PC-3 (cell line): ENCODE data around the gene C3. TPM values are rescaled to one million over a fixed set of nuclear protein-coding genes. Genes with fewer than 3 reads are reported as not detected.

Source experiments
- ATAC-seq: fragments of 200-7000 bp; cut with Tn5 transposase; 2 replicates; pipeline ENCODE4 v1.9.1; 2020; ENCODE audit warnings: mild to moderate bottlenecking, moderate library complexity
- BruUV-seq: library from RNA; stranded (reverse); fragments of 400-500 nt; replicated peaks from 2 replicates; lab custom pipeline; 2021; lab: Mats Ljungman, UMichigan
- CTCF ChIA-PET: fragments of 300-600 bp; sonication (Branson Sonifier 250); formaldehyde crosslinking; loops from one replicate; lab custom pipeline; 2022; ENCODE audit warnings: antibody characterized with exemption; lab: Charles Lee
- POLR2A ChIA-PET: fragments of 300-600 bp; sonication (Branson Sonifier 250); formaldehyde crosslinking; loops from one replicate; lab custom pipeline; 2022; ENCODE audit warnings: antibody characterized with exemption; ENCODE audit not compliant: unreplicated experiment; lab: Charles Lee
- DNase-seq: peaks from one replicate; pipeline ENCODE4 v3.0.0-alpha.2; 2015
- H2AFZ ChIP-seq: fragments of 300-600 bp; sonication (generic); 2 replicates; pipeline ENCODE4 v1.6.0; 2016; ENCODE audit warnings: antibody characterized with exemption, low read length
- H3F3A ChIP-seq: fragments of 300-600 bp; sonication (generic); one replicate; pipeline ENCODE4 v1.6.0; 2017; ENCODE audit warnings: antibody characterized with exemption, low read length, control low read depth, mild to moderate bottlenecking; ENCODE audit not compliant: unreplicated experiment
- H3K27ac ChIP-seq: fragments of 300-600 bp; sonication (generic); 2 replicates; pipeline ENCODE4 v1.5.1; 2016; ENCODE audit warnings: mild to moderate bottlenecking, low read length
- H3K27me3 ChIP-seq: fragments of 300-600 bp; sonication (generic); 2 replicates; pipeline ENCODE4 v1.6.1; 2016; ENCODE audit warnings: low read length, mixed read lengths
- H3K36me3 ChIP-seq: fragments of 300-600 bp; sonication (generic); 2 replicates; pipeline ENCODE4 v1.6.1; 2016; ENCODE audit warnings: low read depth, mixed run types, low read length, mixed read lengths
- H3K4me1 ChIP-seq: fragments of 300-600 bp; sonication (generic); 2 replicates; pipeline ENCODE4 v1.5.1; 2016; ENCODE audit warnings: low read length; ENCODE audit not compliant: insufficient read depth
- H3K4me2 ChIP-seq: fragments of 300-600 bp; sonication (generic); 2 replicates; pipeline ENCODE4 v1.6.0; 2016; ENCODE audit warnings: low read length
- H3K4me3 ChIP-seq: fragments of 300-600 bp; sonication (generic); 2 replicates; pipeline ENCODE4 v1.5.1; 2016; ENCODE audit warnings: mild to moderate bottlenecking, low read length, mixed read lengths
- H3K79me2 ChIP-seq: fragments of 300-600 bp; sonication (generic); 2 replicates; pipeline ENCODE4 v1.6.1; 2017; ENCODE audit warnings: low read length, mixed read lengths
- H3K9ac ChIP-seq: fragments of 300-600 bp; sonication (generic); 2 replicates; pipeline ENCODE4 v1.6.0; 2016; ENCODE audit warnings: mild to moderate bottlenecking, low read length
- H3K9me2 ChIP-seq: fragments of 300-600 bp; sonication (generic); replicated peaks from 2 replicates; pipeline ENCODE4 v1.6.1; 2016; ENCODE audit warnings: mixed run types, low read length, mixed read lengths
- H3K9me3 ChIP-seq: fragments of 300-600 bp; sonication (generic); 2 replicates; pipeline ENCODE4 v1.6.1; 2016; ENCODE audit warnings: low read length, mixed read lengths
- H4K20me1 ChIP-seq: fragments of 300-600 bp; sonication (generic); 2 replicates; pipeline ENCODE4 v1.6.1; 2016; ENCODE audit warnings: low read length, mixed read lengths
- CTCF ChIP-seq: fragments of 300-600 bp; sonication (generic); conservative IDR thresholded peaks from 2 replicates; pipeline ENCODE4 v1.5.1; 2017; ENCODE audit warnings: antibody characterized with exemption, low read depth, mild to moderate bottlenecking, low read length
- EZH2phosphoT487 ChIP-seq: fragments of 300-600 bp; sonication (generic); IDR thresholded peaks from 2 replicates; pipeline ENCODE4 v1.6.1; 2018; ENCODE audit warnings: mild to moderate bottlenecking, antibody characterized with exemption, low read length, borderline replicate concordance
- intact Hi-C: fragments of 100-400 bp; cut with micrococcal nuclease; formaldehyde crosslinking; loops from 2 replicates; pipeline ENCODE4 v1.9.0; 2023
- microRNA-seq: library from miRNA; unstranded; fragments of <30 nt; microRNA quantifications from one replicate; pipeline ENCODE4 v1.1.0, GENCODE V29; 2020; ENCODE audit not compliant: unreplicated experiment
- total RNA-seq: library from RNA; depleted of rRNA; stranded (reverse); fragments of >200 nt; gene quantifications from 2 replicates; pipeline ENCODE4 v1.2.3, GENCODE V29; 2014; rRNA removed

The C3 gene
- total RNA-seq, 1 experiment from 2014 or later, result 13.3 TPM

DNA sequence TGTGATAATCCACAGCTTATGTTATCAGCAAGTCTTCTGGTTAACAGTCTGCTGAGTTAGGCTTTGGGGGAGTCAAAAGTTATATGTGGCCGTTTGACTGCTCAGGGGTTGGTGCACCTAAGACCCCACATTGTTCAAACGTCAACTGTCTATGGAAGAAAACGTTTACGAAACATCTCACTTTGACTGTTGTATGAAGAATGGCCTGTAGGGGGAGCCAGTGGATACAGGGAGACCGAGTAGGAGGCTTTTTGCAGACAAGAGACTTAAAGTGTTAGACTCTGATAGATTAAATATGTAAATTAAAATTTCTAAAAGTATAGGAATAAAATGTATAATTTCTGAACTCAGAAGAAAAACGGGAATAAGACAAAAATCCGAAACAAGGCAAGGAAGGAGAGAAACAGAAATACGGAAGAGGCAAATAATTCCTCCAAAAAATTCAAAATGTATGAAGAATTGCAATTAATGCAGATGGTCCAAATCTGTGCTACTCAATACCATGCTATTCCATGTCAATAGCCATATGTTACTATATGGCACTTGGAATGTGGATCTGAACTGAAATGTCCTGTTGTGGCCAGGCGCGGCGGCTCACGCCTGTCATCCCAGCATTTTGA is 88.3 kb downstream of the C3 start:
- Histone ChIP-seq H3K27me3 (no peaks in the 10 kb centered on the region), H3K36me3 (no peaks in the 10 kb centered on the region), H3K9me3 (no peaks in the 10 kb centered on the region), H3K4me1 (no peaks in the 10 kb centered on the region), H3K9me2 (no peaks in the 10 kb centered on the region), H3K9ac (no peak overlapping the region), H3K4me2 (peak overlapping the region; percentile 91; the same call in 1 of the 2 replicates), H3K4me3 (no peak overlapping the region), H3K27ac (no peak overlapping the region), H3F3A (no peaks in the 10 kb centered on the region), H3K79me2 (no peaks in the 10 kb centered on the region), H4K20me1 (no peaks in the 10 kb centered on the region), H2AFZ (no peak overlapping the region)
- TF ChIP-seq EZH2phosphoT487 (no peak), CTCF (peak; percentile 88)
- no TSS peak for BruUV-seq
- intact Hi-C loops, result loop anchor here (1.0 to 2.0 kb wide), 4 partner anchors 21 to 583 kb away; no protein-coding TSS in a partner anchor
- DNase-seq, result peak; percentile 95
- peak; percentile 63 for ATAC-seq
- CTCF ChIA-PET, result interaction anchor here (0.7 to 1.5 kb wide), 3 partner anchors 68 to 437 kb away, joined by 3 read pairs; partner anchors contain the start of gene ZNF557
- POLR2A ChIA-PET, result no interaction called here

Small RNAs within 50 kb of the gene (microRNA-seq; reads per million reads assigned to microRNA genes)
- gene MIR6791, result not detected

Other genes starting within 250 kb of the C3 start
- gene DENND1C, start 238.9 kb downstream of the C3 start, total RNA-seq, result not detected in 2 replicates
- gene TUBB4A, start 218.3 kb downstream of the C3 start, total RNA-seq, result 4.6 and 6.0 TPM in 2 replicates
- 9.6 and 12.5 TPM in 2 replicates for gene TNFSF9, start 189.6 kb downstream of the C3 start, total RNA-seq
- gene CD70, start 129.5 kb downstream of the C3 start, total RNA-seq, result 2.3 and 2.6 TPM in 2 replicates
- gene TNFSF14, start 50.5 kb downstream of the C3 start, total RNA-seq, result not detected in 2 replicates
- gene GPR108, start 16.9 kb upstream of the C3 start, total RNA-seq, result 59.0 and 78.7 TPM in 2 replicates
- gene TRIP10, start 19.0 kb upstream of the C3 start, total RNA-seq, result 96.6 and 106 TPM in 2 replicates
- 141 and 162 TPM in 2 replicates for gene SH2D3A, start 46.8 kb upstream of the C3 start, total RNA-seq
- gene VAV1, start 52.1 kb upstream of the C3 start, total RNA-seq, result 3.0 and 3.2 TPM in 2 replicates
- gene ADGRE1, start 166.9 kb upstream of the C3 start, total RNA-seq, result not detected in 2 replicates